ENCODE results near the gene PDS5A. TPM values are rescaled to one million over a fixed set of nuclear protein-coding genes. Genes with fewer than 3 reads are reported as not detected.
"Not testable (repeated sequence)": the region's sequence is repeated elsewhere in the genome, so short reads cannot be mapped to it uniquely, and the experiment has no call there.

Gene PDS5A
- total RNA-seq, 1 donor from 2014 or later: 66.0 TPM

DNA sequence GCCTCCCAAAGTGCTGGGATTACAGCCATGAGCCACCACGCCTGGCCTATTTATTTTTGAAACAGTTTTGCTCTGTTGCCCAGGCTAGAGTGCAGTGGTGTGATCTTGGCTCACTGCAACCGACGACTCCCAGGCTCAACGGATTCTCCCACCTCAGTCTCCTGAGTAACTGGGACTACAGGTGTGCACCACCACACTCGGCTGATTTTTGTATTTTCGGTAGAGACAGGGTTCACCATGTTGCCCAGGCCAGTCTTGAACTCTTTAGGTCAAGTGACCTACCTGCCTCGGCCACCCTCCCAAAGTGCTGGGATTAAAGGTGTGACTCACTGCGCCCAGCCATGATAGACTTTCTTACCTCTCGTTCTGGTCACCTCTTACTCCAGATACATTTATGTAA, 155.8 kb downstream of the PDS5A start:
- DNase-seq: no peak
- TF ChIP-seq, protein P1, sequence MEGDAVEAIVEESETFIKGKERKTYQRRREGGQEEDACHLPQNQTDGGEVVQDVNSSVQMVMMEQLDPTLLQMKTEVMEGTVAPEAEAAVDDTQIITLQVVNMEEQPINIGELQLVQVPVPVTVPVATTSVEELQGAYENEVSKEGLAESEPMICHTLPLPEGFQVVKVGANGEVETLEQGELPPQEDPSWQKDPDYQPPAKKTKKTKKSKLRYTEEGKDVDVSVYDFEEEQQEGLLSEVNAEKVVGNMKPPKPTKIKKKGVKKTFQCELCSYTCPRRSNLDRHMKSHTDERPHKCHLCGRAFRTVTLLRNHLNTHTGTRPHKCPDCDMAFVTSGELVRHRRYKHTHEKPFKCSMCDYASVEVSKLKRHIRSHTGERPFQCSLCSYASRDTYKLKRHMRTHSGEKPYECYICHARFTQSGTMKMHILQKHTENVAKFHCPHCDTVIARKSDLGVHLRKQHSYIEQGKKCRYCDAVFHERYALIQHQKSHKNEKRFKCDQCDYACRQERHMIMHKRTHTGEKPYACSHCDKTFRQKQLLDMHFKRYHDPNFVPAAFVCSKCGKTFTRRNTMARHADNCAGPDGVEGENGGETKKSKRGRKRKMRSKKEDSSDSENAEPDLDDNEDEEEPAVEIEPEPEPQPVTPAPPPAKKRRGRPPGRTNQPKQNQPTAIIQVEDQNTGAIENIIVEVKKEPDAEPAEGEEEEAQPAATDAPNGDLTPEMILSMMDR (IDR thresholded peaks at IDR 0.05; ENCODE audit: partially characterized antibody, unreplicated experiment): no peak
- no peak overlapping the region for H3K4me3 Mint-ChIP-seq (ENCODE audit: unreplicated experiment)
- H3K36me3 Mint-ChIP-seq (ENCODE audit: unreplicated experiment): no peaks in the 10 kb centered on the region
- H3K27me3 Mint-ChIP-seq (ENCODE audit: unreplicated experiment): no peaks in the 10 kb centered on the region
- no peaks in the 10 kb centered on the region for H3K4me1 Mint-ChIP-seq (ENCODE audit: low read depth, unreplicated experiment)
- no peak overlapping the region for H3K27ac Mint-ChIP-seq (ENCODE audit: unreplicated experiment)
- H3K9me3 Mint-ChIP-seq (ENCODE audit: unreplicated experiment): no peaks in the 10 kb centered on the region

DNA sequence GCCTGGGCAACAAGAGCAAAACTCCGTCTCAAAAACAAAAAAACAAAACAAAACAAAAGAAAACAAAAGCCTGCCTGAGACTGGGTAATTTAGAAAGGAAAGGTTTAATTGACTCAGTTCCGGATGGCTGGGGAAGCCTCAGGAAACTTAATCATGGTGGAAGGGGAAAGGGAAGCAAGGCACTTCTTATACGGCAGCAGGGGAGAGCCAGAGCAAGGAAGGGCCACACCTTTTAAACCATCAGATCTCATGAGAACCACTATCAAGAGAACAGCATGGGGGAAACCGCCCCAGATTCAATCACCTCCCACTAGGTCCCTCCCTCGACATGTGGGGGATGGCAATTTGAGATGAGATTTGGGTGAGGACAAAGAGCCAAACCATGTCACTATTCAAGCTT, 157.5 kb downstream of the PDS5A start:
- Mint-ChIP-seq H3K36me3 (ENCODE audit: unreplicated experiment) (no peaks in the 10 kb centered on the region), H3K4me1 (ENCODE audit: low read depth, unreplicated experiment) (no peaks in the 10 kb centered on the region), H3K9me3 (ENCODE audit: unreplicated experiment) (peaks cover 2% of the 10 kb centered on the region), H3K27ac (ENCODE audit: unreplicated experiment) (no peak overlapping the region), H3K27me3 (ENCODE audit: unreplicated experiment) (no peaks in the 10 kb centered on the region), H3K4me3 (ENCODE audit: unreplicated experiment) (no peak overlapping the region)
- DNase-seq: no peak
- TF ChIP-seq, protein P1 (IDR thresholded peaks at IDR 0.05; ENCODE audit: partially characterized antibody, unreplicated experiment): no peak

DNA sequence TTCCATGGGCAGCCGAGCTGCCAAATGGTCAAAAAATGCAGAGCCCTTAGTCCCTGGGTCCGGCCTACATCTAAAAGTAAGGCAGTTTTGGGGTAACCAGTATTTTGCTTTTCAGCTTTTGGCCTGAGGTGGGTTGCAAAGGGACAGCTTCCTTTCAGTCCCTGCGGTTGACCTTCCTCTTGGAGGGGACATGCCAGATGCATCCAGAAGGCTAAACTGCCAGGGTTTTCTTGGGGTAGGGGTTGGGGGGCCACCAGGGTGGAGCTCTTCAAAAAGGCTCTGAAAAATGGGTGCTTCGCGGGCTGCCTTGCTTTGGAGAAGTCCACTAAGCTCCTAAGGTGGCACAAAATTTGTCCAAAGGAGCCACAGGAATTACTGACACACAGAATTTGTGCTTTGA, 159.1 kb downstream of the PDS5A start:
- TF ChIP-seq, protein P1 (IDR thresholded peaks at IDR 0.05; ENCODE audit: partially characterized antibody, unreplicated experiment): no peak
- Mint-ChIP-seq H3K27me3 (ENCODE audit: unreplicated experiment) (peaks cover 6% of the 10 kb centered on the region), H3K4me1 (ENCODE audit: low read depth, unreplicated experiment) (no peaks in the 10 kb centered on the region), H3K27ac (ENCODE audit: unreplicated experiment) (no peak overlapping the region), H3K4me3 (ENCODE audit: unreplicated experiment) (no peak overlapping the region), H3K9me3 (ENCODE audit: unreplicated experiment) (peaks cover 6% of the 10 kb centered on the region), H3K36me3 (ENCODE audit: unreplicated experiment) (no peaks in the 10 kb centered on the region)
- DNase-seq: no peak

DNA sequence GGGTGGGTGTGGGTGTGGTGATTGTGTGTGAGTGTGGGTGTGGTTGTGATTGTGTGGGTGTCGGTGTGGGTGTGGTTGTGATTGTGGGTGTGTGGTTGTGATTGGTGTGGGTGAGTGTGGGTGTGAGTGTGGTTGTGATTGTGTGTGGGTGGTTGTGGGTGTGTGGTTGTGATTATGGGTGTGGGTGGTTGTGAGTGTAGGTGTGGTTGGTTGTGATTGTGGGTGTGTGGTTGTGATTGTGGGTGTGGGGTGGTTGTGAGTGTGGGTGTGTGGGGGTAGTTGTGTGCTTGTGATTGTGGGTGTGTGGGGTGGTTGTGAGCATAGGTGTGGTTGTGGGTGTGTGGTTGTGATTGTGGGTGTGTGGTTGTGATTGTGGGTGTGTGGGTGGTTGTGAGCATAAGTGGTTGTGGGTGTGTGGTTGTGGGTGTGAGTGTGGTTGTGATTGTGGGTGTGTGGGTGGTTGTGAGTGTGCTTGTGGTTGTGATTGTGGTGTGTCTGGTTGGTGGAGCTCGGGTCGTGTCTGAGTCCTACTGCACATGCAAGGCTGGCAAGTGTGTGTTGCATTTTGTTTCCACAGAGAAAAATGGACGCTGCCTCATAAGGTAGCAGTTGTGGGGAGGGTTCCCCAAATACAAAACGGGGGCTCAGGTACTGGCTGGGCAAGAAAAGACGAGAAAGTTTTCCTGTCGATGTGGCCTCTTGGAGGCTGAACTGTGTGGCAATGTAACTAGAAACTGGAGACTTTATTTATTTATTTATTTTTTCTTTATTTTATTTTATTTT, 163.1 kb downstream of the PDS5A start:
- no peaks in the 10 kb centered on the region for H3K4me1 Mint-ChIP-seq (ENCODE audit: low read depth, unreplicated experiment)

DNA sequence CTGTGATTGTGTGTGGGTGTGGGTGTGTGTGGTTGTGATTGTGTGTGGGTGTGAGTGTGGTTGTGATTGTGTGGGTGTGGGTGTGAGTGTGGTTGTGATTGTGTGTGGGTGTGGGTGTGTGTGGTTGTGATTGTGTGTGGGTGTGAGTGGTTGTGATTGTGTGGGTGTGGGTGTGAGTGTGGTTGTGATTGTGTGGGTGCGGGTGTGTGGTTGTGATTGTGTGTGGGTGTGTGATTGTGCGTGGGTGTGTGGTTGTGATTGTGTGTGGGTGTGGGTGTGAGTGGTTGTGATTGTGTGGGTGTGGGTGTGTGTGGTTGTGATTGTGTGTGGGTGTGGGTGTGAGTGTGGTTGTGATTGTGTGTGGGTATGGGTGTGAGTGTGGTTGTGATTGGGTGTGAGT, 163.9 kb downstream of the PDS5A start:
- H3K36me3 Mint-ChIP-seq (ENCODE audit: unreplicated experiment); DNase-seq; H3K27ac Mint-ChIP-seq (ENCODE audit: unreplicated experiment); H3K4me3 Mint-ChIP-seq (ENCODE audit: unreplicated experiment); H3K4me1 Mint-ChIP-seq (ENCODE audit: low read depth, unreplicated experiment): not testable (repeated sequence)
- peaks cover 10% of the 10 kb centered on the region for H3K9me3 Mint-ChIP-seq (ENCODE audit: unreplicated experiment)
- peaks cover 11% of the 10 kb centered on the region for H3K27me3 Mint-ChIP-seq (ENCODE audit: unreplicated experiment)

More for the DNA sequence above, 163.1 kb downstream of the PDS5A start:
- H3K4me3 Mint-ChIP-seq (ENCODE audit: unreplicated experiment): no peak overlapping the region
- H3K9me3 Mint-ChIP-seq (ENCODE audit: unreplicated experiment): peaks cover 10% of the 10 kb centered on the region
- peaks cover 11% of the 10 kb centered on the region for H3K27me3 Mint-ChIP-seq (ENCODE audit: unreplicated experiment)
- H3K36me3 Mint-ChIP-seq (ENCODE audit: unreplicated experiment): peaks cover 4% of the 10 kb centered on the region
- TF ChIP-seq, protein P1 (IDR thresholded peaks at IDR 0.05; ENCODE audit: partially characterized antibody, unreplicated experiment): no peak
- no peak for DNase-seq
- peak overlapping the region; percentile 68 for H3K27ac Mint-ChIP-seq (ENCODE audit: unreplicated experiment)

DNA sequence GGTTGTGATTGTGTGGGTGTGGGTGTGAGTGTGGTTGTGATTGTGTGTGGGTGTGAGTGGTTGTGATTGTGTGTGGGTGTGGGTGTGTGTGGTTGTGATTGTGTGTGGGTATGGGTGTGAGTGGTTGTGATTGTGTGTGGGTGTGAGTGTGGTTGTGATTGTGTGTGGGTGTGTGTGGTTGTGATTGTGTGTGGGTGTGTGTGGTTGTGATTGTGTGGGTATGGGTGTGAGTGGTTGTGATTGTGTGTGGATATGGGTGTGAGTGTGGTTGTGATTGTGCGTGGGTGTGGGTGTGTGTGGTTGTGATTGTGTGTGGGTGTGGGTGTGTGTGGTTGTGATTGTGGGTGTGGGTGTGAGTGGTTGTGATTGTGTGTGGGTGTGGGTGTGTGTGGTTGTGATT, 164.7 kb downstream of the PDS5A start:
- not testable (repeated sequence) for DNase-seq; H3K4me3 Mint-ChIP-seq (ENCODE audit: unreplicated experiment); H3K4me1 Mint-ChIP-seq (ENCODE audit: low read depth, unreplicated experiment); H3K36me3 Mint-ChIP-seq (ENCODE audit: unreplicated experiment); H3K27ac Mint-ChIP-seq (ENCODE audit: unreplicated experiment)
- H3K9me3 Mint-ChIP-seq (ENCODE audit: unreplicated experiment): peaks cover 10% of the 10 kb centered on the region
- peaks cover 11% of the 10 kb centered on the region for H3K27me3 Mint-ChIP-seq (ENCODE audit: unreplicated experiment)
